IPS-15b (cell line): ENCODE results near the gene HIVEP3.

ENCODE experiments used
- H3K27me3 ChIP-seq: one replicate; pipeline ENCODE4 v1.6.1; 2013; ENCODE audit warnings: low read length; ENCODE audit not compliant: control insufficient read depth, insufficient read depth
- H3K36me3 ChIP-seq: one replicate; pipeline ENCODE4 v1.6.1; 2013; ENCODE audit warnings: low read length; ENCODE audit not compliant: control insufficient read depth, insufficient read depth
- H3K4me1 ChIP-seq: one replicate; pipeline ENCODE4 v1.6.1; 2013; ENCODE audit warnings: mild to moderate bottlenecking, low read length; ENCODE audit not compliant: control insufficient read depth, insufficient read depth
- H3K4me3 ChIP-seq: one replicate; pipeline ENCODE4 v1.5.1; 2013; ENCODE audit warnings: low read depth, low read length
- H3K9ac ChIP-seq: one replicate; pipeline ENCODE4 v1.6.1; 2013; ENCODE audit warnings: low read depth, mild to moderate bottlenecking, low read length
- H3K9me3 ChIP-seq: one replicate; pipeline ENCODE4 v1.6.1; 2013; ENCODE audit warnings: mild to moderate bottlenecking, low read length; ENCODE audit not compliant: control insufficient read depth, insufficient read depth

HIVEP3 gene

GRCh38 chr1:41850029-41850428 lies 68.7 kb downstream of the HIVEP3 start:
- Histone ChIP-seq H3K9me3 (no peaks in the 10 kb centered on the region), H3K4me3 (no peak overlapping the region), H3K9ac (no peak overlapping the region), H3K36me3 (no peaks in the 10 kb centered on the region), H3K27me3 (peaks cover 3% of the 10 kb centered on the region), H3K4me1 (peaks cover 4% of the 10 kb centered on the region)

- Histone ChIP-seq H3K9me3 (no peaks in the 10 kb centered on the region), H3K36me3 (no peaks in the 10 kb centered on the region), H3K4me3 (no peak overlapping the region), H3K27me3 (peaks cover 3% of the 10 kb centered on the region), H3K9ac (no peak overlapping the region), H3K4me1 (peaks cover 4% of the 10 kb centered on the region)
Observed at GRCh38 chr1:41849211-41849759, 69.4 kb downstream of the HIVEP3 start.

- Histone ChIP-seq H3K9ac (no peak overlapping the region), H3K36me3 (no peaks in the 10 kb centered on the region), H3K4me3 (no peak overlapping the region), H3K4me1 (peaks cover 4% of the 10 kb centered on the region), H3K27me3 (peaks cover 3% of the 10 kb centered on the region), H3K9me3 (no peaks in the 10 kb centered on the region)
Observed at GRCh38 chr1:41848216-41848952, 70.3 kb downstream of the HIVEP3 start.

GRCh38 chr1:41847733-41848132 lies 71.0 kb downstream of the HIVEP3 start:
- H3K4me3 ChIP-seq: no peak overlapping the region
- peaks cover 6% of the 10 kb centered on the region for H3K4me1 ChIP-seq
- peaks cover 3% of the 10 kb centered on the region for H3K27me3 ChIP-seq
- no peak overlapping the region for H3K9ac ChIP-seq
- no peaks in the 10 kb centered on the region for H3K36me3 ChIP-seq
- no peaks in the 10 kb centered on the region for H3K9me3 ChIP-seq

- Histone ChIP-seq H3K36me3 (no peaks in the 10 kb centered on the region), H3K4me1 (peaks cover 5% of the 10 kb centered on the region), H3K4me3 (no peak overlapping the region), H3K9me3 (no peaks in the 10 kb centered on the region), H3K27me3 (peaks cover 3% of the 10 kb centered on the region), H3K9ac (no peak overlapping the region)
Observed at GRCh38 chr1:41846625-41847405, 71.9 kb downstream of the HIVEP3 start.

GRCh38 chr1:41844781-41845272 lies 73.9 kb downstream of the HIVEP3 start:
- Histone ChIP-seq H3K36me3 (no peaks in the 10 kb centered on the region), H3K9ac (no peak overlapping the region), H3K4me1 (peaks cover 2% of the 10 kb centered on the region), H3K4me3 (no peak overlapping the region), H3K27me3 (no peaks in the 10 kb centered on the region), H3K9me3 (no peaks in the 10 kb centered on the region)

GRCh38 chr1:41844255-41844654 lies 74.5 kb downstream of the HIVEP3 start:
- Histone ChIP-seq H3K9me3 (no peaks in the 10 kb centered on the region), H3K4me3 (no peak overlapping the region), H3K9ac (no peak overlapping the region), H3K36me3 (no peaks in the 10 kb centered on the region), H3K27me3 (no peaks in the 10 kb centered on the region), H3K4me1 (peaks cover 2% of the 10 kb centered on the region)

- H3K9me3 ChIP-seq: no peaks in the 10 kb centered on the region
- no peaks in the 10 kb centered on the region for H3K27me3 ChIP-seq
- no peak overlapping the region for H3K4me3 ChIP-seq
- H3K4me1 ChIP-seq: peaks cover 2% of the 10 kb centered on the region
- H3K36me3 ChIP-seq: no peaks in the 10 kb centered on the region
- H3K9ac ChIP-seq: no peak overlapping the region
Observed at GRCh38 chr1:41842993-41843755, 75.5 kb downstream of the HIVEP3 start.

GRCh38 chr1:41842326-41842725 lies 76.4 kb downstream of the HIVEP3 start:
- H3K36me3 ChIP-seq: no peaks in the 10 kb centered on the region
- H3K9ac ChIP-seq: no peak overlapping the region
- no peak overlapping the region for H3K4me3 ChIP-seq
- peaks cover 2% of the 10 kb centered on the region for H3K4me1 ChIP-seq
- H3K27me3 ChIP-seq: no peaks in the 10 kb centered on the region
- H3K9me3 ChIP-seq: no peaks in the 10 kb centered on the region

GRCh38 chr1:41840592-41841246 lies 78.0 kb downstream of the HIVEP3 start:
- H3K4me3 ChIP-seq: no peak overlapping the region
- H3K27me3 ChIP-seq: no peaks in the 10 kb centered on the region
- peaks cover 2% of the 10 kb centered on the region for H3K4me1 ChIP-seq
- no peaks in the 10 kb centered on the region for H3K36me3 ChIP-seq
- H3K9me3 ChIP-seq: no peaks in the 10 kb centered on the region
- no peak overlapping the region for H3K9ac ChIP-seq

- Histone ChIP-seq H3K9me3 (no peaks in the 10 kb centered on the region), H3K9ac (no peak overlapping the region), H3K36me3 (no peaks in the 10 kb centered on the region), H3K4me1 (peaks cover 2% of the 10 kb centered on the region), H3K4me3 (no peak overlapping the region), H3K27me3 (no peaks in the 10 kb centered on the region)
Observed at GRCh38 chr1:41838266-41838665, 80.5 kb downstream of the HIVEP3 start.
